Duodenal mucosa (tissue), 2 donors: Measurements from ENCODE around the gene SPAAR.
"Not testable (repeated sequence)": the region's sequence is repeated elsewhere in the genome, so short reads cannot be mapped to it uniquely, and the experiment has no call there.

Source experiments
- H3K27ac ChIP-seq: one replicate; pipeline ENCODE4 v1.7.0; 2013; ENCODE audit warnings: low read depth, low read length
- H3K27me3 ChIP-seq, 2 donors: one replicate each; pipeline ENCODE4 v1.7.0; 2013; ENCODE audit warnings: low read length in 2 of 2, control low read depth in 1 of 2; ENCODE audit not compliant: insufficient read depth in 2 of 2, control insufficient read depth in 1 of 2
- H3K36me3 ChIP-seq, 2 donors: one replicate each; pipeline ENCODE4 v1.7.0; 2013; ENCODE audit warnings: low read length in 2 of 2, control low read depth in 1 of 2; ENCODE audit not compliant: insufficient read depth in 2 of 2, control insufficient read depth in 1 of 2
- H3K4me1 ChIP-seq, 2 donors: one replicate each; pipeline ENCODE4 v1.7.0; 2013; ENCODE audit warnings: low read length in 2 of 2, control low read depth in 1 of 2; ENCODE audit not compliant: insufficient read depth in 2 of 2, control insufficient read depth in 1 of 2
- H3K4me3 ChIP-seq, 2 donors: one replicate each; pipeline ENCODE4 v1.7.0; 2013; ENCODE audit warnings: low read length in 2 of 2, low read depth in 1 of 2
- H3K9ac ChIP-seq, 2 donors: one replicate each; pipeline ENCODE4 v1.7.0; 2013; ENCODE audit warnings: low read length in 2 of 2, low read depth in 1 of 2
- H3K9me3 ChIP-seq, 2 donors: one replicate each; pipeline ENCODE4 v1.7.0; 2013; ENCODE audit warnings: low read length in 2 of 2, control low read depth in 1 of 2; ENCODE audit not compliant: control insufficient read depth in 1 of 2

Gene SPAAR

DNA sequence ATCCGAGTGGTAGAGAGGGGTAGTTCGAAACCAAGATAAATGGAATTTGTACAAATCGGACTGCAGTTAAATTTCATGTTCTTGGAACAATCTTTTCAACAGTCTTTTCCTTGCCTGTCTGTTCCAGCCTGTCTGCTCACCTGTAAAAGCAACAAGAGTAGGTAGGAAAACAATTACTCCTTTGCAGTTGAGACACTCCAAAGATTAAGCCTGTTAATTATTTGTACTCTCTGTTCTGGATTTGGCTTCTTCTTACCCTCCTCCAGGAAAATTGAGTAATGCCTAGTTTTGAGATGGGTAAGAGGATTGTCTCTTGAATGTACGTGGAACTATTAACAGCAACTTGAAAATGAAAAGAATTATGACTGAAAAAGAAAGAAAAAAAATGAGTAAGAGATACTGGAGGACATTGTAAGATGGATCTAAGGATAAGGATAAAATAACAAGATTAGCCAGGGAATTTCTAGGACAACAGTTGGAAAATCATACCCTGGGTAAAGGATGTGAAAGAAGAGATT, 24.3 kb downstream of the SPAAR start:
- Histone ChIP-seq H3K27ac (no peak overlapping the region), H3K27me3 (no peaks in the 10 kb centered on the region), H3K4me3 (no peak overlapping the region), H3K36me3 (no peaks in the 10 kb centered on the region), H3K9ac (no peak overlapping the region), H3K4me1 (no peaks in the 10 kb centered on the region), H3K9me3 (no peaks in the 10 kb centered on the region)

DNA sequence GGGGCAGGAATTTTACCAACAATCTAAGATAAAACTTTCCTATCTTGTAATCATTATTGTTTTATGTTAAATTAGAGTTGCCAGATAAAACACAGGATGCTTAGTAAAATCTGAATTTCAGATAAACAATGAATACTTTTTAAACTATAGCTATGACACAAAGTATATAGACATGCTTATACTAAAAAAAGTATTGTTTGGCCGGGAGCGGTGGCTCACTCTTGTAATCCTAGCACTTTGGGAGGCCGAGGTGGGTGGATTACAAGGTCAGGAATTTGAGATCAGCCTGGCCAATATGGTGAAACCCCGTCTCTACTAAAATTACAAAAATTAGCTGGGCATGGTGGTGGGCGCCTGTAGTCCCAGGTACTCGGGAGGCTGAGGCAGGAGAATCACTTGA, 24.8 kb downstream of the SPAAR start:
- not testable (repeated sequence) for H3K27me3 ChIP-seq, H3K9me3 ChIP-seq, H3K36me3 ChIP-seq, H3K4me3 ChIP-seq, H3K27ac ChIP-seq, H3K9ac ChIP-seq, H3K4me1 ChIP-seq

- no peaks in the 10 kb centered on the region for H3K36me3 ChIP-seq
- peaks cover 6 to 8% of the 10 kb centered on the region in 2 donors for H3K4me1 ChIP-seq
- no peaks in the 10 kb centered on the region for H3K9me3 ChIP-seq
- H3K27me3 ChIP-seq, result no peaks in the 10 kb centered on the region
- H3K4me3 ChIP-seq, result no peak overlapping the region
- H3K9ac ChIP-seq, result no peak overlapping the region
- H3K27ac ChIP-seq, result no peak overlapping the region
Measured at GRCh38 chr9:35935261-35935660, 26.0 kb downstream of the SPAAR start.

DNA sequence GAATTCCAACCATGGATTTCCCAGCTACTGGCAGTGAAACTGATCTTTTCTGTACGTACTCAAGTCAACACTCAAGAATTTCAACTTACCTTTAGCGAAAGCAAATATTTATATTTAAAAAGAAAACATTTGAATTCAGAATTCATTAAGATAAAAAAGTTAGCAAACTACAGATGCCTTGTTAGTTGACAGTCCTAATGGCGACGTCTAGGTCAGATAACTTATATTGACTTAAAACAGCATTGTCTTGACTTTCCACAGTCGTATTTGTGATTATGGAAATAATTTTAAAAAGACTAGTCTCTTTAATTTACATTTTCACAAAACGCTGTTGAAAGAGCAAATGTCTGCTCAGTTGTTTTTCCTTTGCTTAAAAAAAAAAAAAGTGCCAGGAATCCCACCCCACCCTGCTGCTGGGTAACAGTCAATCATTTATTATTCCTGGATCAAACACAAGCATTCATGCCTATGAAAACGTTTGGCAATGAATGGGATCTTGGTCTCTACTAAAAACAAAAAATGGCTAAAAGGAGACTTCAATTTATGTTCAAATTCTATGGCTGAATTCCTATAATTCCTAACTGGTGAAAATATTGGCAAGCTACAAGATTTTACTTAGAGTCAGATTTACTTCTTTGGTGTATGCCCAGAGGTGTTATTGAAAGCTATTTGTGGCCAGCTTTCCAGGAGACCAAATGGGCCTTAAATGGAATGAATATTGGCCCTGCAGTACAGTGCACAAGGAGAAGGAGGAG, 26.6 kb downstream of the SPAAR start:
- no peak overlapping the region for H3K27ac ChIP-seq
- H3K9me3 ChIP-seq, result no peaks in the 10 kb centered on the region
- peaks cover 13 to 14% of the 10 kb centered on the region in 2 donors for H3K4me1 ChIP-seq
- no peaks in the 10 kb centered on the region for H3K27me3 ChIP-seq
- H3K4me3 ChIP-seq, result no peak overlapping the region
- H3K9ac ChIP-seq, result no peak overlapping the region
- H3K36me3 ChIP-seq, result no peaks in the 10 kb centered on the region

DNA sequence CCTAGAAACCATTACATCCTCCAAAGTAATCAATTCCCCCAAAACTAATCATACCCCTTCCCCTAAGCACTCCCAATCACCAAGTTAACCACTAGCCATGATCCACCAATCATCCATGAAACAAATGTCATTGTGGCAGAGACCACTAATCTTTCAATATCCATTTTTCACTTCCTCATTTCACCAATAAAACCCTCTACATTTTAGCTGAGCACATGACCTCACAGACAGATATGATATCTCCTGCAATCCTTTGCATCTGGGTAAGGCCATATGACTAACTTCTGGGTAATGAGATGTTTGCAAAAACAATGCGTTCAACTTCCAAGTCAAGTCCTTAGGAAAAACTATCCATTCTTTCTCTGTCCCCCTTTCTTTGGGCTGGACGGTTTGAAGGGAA, 27.9 kb downstream of the SPAAR start:
- no peak overlapping the region for H3K4me3 ChIP-seq
- H3K9ac ChIP-seq, result no peak overlapping the region
- no peaks in the 10 kb centered on the region for H3K36me3 ChIP-seq
- no peak overlapping the region for H3K27ac ChIP-seq
- peaks cover 20% of the 10 kb centered on the region in 2 donors for H3K4me1 ChIP-seq
- no peaks in the 10 kb centered on the region for H3K27me3 ChIP-seq
- H3K9me3 ChIP-seq, result no peaks in the 10 kb centered on the region

DNA sequence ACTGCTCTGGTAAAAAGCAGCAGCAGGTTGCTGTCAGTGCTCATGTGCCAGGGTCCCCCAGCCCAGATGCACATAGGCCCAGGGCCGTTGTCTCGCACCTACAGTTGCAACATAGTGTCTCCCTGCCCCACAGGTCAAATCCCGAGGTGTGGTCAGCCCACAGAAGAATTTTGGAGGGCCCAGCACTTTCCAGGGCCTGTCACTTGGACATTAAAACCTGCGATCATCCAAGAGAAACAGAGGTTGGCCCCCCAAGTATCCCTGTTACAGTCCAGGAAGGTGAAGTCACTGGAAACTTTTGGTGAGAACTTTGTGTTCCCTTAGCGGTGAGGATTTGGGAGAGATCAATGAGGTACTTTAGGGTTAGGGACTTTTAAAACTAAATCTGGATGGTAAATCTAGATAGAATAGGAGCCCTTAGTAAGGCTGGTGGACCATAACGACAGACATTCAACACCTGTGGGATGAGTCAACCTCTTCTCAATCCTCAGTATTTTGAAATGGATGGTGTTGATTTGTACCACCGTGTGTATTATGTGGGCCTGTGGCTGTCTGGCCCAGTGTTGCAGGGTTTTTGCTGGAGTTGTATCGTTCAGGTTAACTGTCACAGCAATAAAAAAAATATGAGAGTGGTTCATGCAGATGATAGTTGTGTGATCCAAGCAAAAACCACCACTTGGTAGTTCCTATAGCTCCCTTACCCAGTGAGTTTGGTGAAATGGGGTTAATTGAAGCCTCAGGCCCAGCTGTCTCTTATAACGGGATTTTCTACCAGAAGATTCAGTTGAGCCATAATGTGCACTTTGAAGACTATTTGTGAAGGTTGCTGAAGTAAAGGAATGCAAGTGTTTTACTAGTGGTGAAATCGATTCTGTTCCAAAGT, 29.4 kb downstream of the SPAAR start:
- Histone ChIP-seq H3K4me1 (peaks cover 20% of the 10 kb centered on the region in 2 donors), H3K9me3 (no peaks in the 10 kb centered on the region), H3K27ac (no peak overlapping the region), H3K9ac (no peak overlapping the region), H3K36me3 (no peaks in the 10 kb centered on the region), H3K4me3 (no peak overlapping the region), H3K27me3 (no peaks in the 10 kb centered on the region)

GRCh38 chr9:35939679-35940250, 30.5 kb downstream of the SPAAR start:
- H3K27ac ChIP-seq, result no peak overlapping the region

GRCh38 chr9:35940458-35941407, 31.4 kb downstream of the SPAAR start:
- H3K4me3 ChIP-seq, result peak overlapping the region in 1 of 2 donors; percentile 23
- no peak overlapping the region for H3K27ac ChIP-seq
- H3K9me3 ChIP-seq, result no peaks in the 10 kb centered on the region
- H3K27me3 ChIP-seq, result no peaks in the 10 kb centered on the region
- no peaks in the 10 kb centered on the region for H3K36me3 ChIP-seq
- H3K4me1 ChIP-seq, result peaks cover 28 to 33% of the 10 kb centered on the region in 2 donors
- H3K9ac ChIP-seq, result no peak overlapping the region

More at GRCh38 chr9:35939679-35940250, 30.5 kb downstream of the SPAAR start:
- Histone ChIP-seq H3K4me3 (no peak overlapping the region), H3K9me3 (no peaks in the 10 kb centered on the region), H3K36me3 (no peaks in the 10 kb centered on the region), H3K27me3 (no peaks in the 10 kb centered on the region), H3K4me1 (peaks cover 20 to 24% of the 10 kb centered on the region in 2 donors), H3K9ac (no peak overlapping the region)

DNA sequence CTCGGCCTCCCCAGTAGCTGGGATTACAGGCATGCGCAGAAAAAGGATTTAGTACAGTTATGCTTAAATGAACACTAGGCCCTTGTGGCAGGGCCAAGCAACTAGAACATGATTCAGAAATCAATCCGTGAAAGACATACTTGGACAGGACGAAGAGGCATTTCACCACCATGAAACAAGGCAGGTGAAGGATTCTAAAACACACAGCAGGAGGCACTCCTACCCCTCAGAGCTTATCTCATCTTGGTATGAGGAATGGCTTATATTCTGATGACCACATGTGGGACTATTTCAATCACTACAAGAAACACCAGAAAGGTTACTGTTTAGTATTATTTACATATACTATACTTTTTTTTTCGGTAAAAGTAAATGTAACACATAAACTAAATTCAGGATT, 33.0 kb downstream of the SPAAR start:
- Histone ChIP-seq H3K27me3 (no peaks in the 10 kb centered on the region), H3K4me1 (peaks cover 31 to 34% of the 10 kb centered on the region in 2 donors), H3K4me3 (no peak overlapping the region), H3K27ac (no peak overlapping the region), H3K9me3 (no peaks in the 10 kb centered on the region), H3K9ac (no peak overlapping the region), H3K36me3 (no peaks in the 10 kb centered on the region)
